Vagina (tissue), 2 donors: ENCODE results near the gene SORCS2. TPM values are rescaled to one million over a fixed set of nuclear protein-coding genes. Genes with fewer than 3 reads are reported as not detected.

Experiments
- DNase-seq, 2 donors: peaks; one replicate each; pipeline ENCODE4 v3.0.0-alpha.2; 2017; ENCODE audit errors: extremely low spot score in 2 of 2
- H3K27ac ChIP-seq: fragments of 200-600 bp; sonication (generic); one replicate; pipeline ENCODE4 v1.5.1; 2019
- H3K27me3 ChIP-seq: fragments of 200-600 bp; sonication (generic); one replicate; pipeline ENCODE4 v1.5.1; 2019
- H3K36me3 ChIP-seq, 2 donors: fragments of 200-600 bp; sonication (generic); one replicate each; pipeline ENCODE4 v1.5.1; 2017 to 2019
- H3K4me1 ChIP-seq: fragments of 200-600 bp; sonication (generic); one replicate; pipeline ENCODE4 v1.5.1; 2019
- H3K4me3 ChIP-seq, 2 donors: fragments of 200-600 bp; sonication (generic); 1 replicate in 1 of 2; 2 replicates in 1 of 2; pipeline ENCODE4 v1.5.1; 2016 to 2019
- H3K9me3 ChIP-seq: fragments of 200-600 bp; sonication (generic); one replicate; pipeline ENCODE4 v1.5.1; 2019
- POLR2A ChIP-seq, 2 donors: fragments of 450-650 bp; IDR thresholded peaks; one replicate each; pipeline ENCODE4 v1.6.1; 2017; ENCODE audit warnings: antibody characterized with exemption in 2 of 2, mild to moderate bottlenecking in 2 of 2, moderate library complexity in 2 of 2
- POLR2AphosphoS5 ChIP-seq, 2 donors: sonication (generic); formaldehyde crosslinking; IDR thresholded peaks; one replicate each; pipeline ENCODE4 v1.9.0; 2017; ENCODE audit warnings: antibody characterized with exemption in 2 of 2, mild to moderate bottlenecking in 2 of 2, low read depth in 1 of 2; ENCODE audit not compliant: insufficient read depth in 1 of 2
- intact Hi-C: fragments of 100-400 bp; cut with DNase I; formaldehyde crosslinking; loops from one replicate; pipeline ENCODE4 v1.15.1; 2023
- total RNA-seq: library from RNA; depleted of rRNA; stranded (reverse); fragments of >200 nt; gene quantifications from one replicate; pipeline ENCODE4 v1.2.3, GENCODE V29; 2016
- TF ChIP-seq, protein P1 (sequence below), 3 experiments: fragments of 450-650 bp in 2 of 3; fragments of 200-600 bp in 1 of 3; sonication (generic) in 1 of 3; IDR thresholded peaks; one replicate each; pipeline ENCODE4 v1.5.1; 2017 to 2019; ENCODE audit warnings: antibody characterized with exemption in 3 of 3, mild to moderate bottlenecking in 2 of 3, moderate library complexity in 2 of 3

SORCS2 gene
- total RNA-seq, 1 donor from 2014 or later: 5.4 TPM

DNA sequence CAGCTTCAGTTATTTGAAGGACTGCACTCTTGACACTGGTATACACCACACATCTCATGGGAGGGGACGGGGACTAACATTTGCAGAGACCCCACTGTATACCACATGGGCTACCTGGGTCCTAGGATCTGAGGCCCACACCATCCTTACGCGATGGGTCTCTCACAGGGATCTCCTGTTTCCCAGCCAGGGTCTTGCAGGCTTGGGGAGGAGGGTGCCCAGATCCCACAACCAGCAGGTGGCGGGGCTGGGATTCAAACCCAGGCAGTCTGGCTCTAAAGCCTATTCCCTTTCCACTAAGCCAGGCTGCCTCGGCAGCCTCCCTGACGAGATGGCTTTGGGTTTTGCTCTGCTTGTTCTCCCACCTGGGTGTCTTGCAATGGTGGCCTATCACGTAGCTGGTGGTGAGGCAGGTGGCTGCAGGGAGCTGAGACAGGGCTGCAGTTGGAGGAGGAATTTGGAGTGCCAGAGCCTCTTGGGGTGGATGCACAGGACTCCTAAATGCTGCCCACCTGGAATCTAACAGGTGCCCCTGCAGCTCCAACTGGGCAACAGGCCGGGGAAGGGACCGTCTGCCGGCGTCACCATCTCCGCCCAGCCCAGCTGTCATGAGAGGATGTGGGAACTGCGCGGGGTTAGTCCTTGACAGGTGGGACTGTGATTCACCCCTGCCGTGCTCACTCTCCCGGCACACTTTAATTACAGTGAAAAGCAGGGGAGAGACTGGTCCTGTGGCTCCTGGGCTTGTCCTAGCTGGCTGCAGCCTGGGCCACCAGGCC is 131.7 kb downstream of the SORCS2 start:
- no peak overlapping the region for H3K4me3 ChIP-seq
- no peaks in the 10 kb centered on the region for H3K27me3 ChIP-seq
- no peaks in the 10 kb centered on the region for H3K36me3 ChIP-seq
- H3K27ac ChIP-seq: no peak overlapping the region
- intact Hi-C loops: no loop called here
- TF ChIP-seq POLR2A (IDR thresholded peaks at IDR 0.05): no peak
- TF ChIP-seq POLR2AphosphoS5 (IDR thresholded peaks at IDR 0.05; ENCODE audit: insufficient read depth in 1 of 2, low read depth in 1 of 2): no peak
- TF ChIP-seq, protein P1, sequence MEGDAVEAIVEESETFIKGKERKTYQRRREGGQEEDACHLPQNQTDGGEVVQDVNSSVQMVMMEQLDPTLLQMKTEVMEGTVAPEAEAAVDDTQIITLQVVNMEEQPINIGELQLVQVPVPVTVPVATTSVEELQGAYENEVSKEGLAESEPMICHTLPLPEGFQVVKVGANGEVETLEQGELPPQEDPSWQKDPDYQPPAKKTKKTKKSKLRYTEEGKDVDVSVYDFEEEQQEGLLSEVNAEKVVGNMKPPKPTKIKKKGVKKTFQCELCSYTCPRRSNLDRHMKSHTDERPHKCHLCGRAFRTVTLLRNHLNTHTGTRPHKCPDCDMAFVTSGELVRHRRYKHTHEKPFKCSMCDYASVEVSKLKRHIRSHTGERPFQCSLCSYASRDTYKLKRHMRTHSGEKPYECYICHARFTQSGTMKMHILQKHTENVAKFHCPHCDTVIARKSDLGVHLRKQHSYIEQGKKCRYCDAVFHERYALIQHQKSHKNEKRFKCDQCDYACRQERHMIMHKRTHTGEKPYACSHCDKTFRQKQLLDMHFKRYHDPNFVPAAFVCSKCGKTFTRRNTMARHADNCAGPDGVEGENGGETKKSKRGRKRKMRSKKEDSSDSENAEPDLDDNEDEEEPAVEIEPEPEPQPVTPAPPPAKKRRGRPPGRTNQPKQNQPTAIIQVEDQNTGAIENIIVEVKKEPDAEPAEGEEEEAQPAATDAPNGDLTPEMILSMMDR (IDR thresholded peaks at IDR 0.05): no peak
- H3K9me3 ChIP-seq: no peaks in the 10 kb centered on the region
- peaks cover 26% of the 10 kb centered on the region for H3K4me1 ChIP-seq
- DNase-seq: no peak

DNA sequence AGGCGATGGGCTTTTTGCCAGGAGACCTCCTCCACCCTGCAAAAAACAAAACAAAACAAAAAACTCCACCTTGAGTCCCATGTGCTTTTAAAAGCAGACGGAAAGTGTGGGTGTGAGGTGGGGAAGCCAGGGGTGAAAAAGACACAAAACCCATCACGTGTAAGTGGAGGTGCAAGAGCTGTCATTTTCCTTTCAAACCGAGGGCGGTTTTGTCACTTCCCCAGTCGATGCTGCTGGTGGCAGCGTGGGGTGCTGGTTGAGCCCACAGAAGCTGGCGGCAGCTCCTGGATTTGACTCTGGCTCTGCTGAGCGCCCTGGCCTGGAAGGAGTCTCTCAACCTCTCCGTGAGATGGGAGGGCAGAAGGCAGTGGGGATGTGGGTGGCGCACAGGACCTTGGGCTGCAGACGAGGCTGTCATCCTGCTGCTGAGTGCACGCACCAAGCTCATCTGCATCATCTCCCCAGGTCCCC is 132.3 kb downstream of the SORCS2 start:
- Histone ChIP-seq H3K36me3 (no peaks in the 10 kb centered on the region), H3K4me3 (no peak overlapping the region), H3K4me1 (peaks cover 30% of the 10 kb centered on the region), H3K9me3 (no peaks in the 10 kb centered on the region), H3K27ac (no peak overlapping the region), H3K27me3 (no peaks in the 10 kb centered on the region)
- no peak for DNase-seq
- TF ChIP-seq POLR2A (IDR thresholded peaks at IDR 0.05) (no peak), POLR2AphosphoS5 (IDR thresholded peaks at IDR 0.05; ENCODE audit: insufficient read depth in 1 of 2, low read depth in 1 of 2) (no peak)
- TF ChIP-seq, protein P1 (IDR thresholded peaks at IDR 0.05): no peak
- intact Hi-C loops: no loop called here

DNA sequence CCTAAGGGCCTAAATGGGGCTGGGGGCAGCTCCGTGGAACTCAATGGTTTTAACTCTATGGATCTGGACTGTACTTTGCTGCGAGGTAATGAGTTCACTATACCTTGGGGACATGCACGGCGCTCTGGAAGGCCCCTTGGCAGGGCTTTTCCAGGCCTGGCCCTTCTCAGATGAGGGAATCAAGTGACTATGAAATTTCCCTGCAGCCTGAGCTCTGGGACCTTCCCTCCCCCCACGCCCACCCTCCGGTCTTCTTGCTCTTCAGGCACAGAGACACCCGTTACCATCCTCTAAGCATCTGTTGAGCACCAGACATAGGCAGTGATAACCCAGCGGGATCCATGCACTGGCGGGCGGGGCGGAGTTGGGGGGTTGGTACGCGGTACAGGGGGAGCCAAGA is 133.2 kb downstream of the SORCS2 start:
- Histone ChIP-seq H3K36me3 (no peaks in the 10 kb centered on the region), H3K27me3 (no peaks in the 10 kb centered on the region), H3K4me3 (no peak overlapping the region), H3K27ac (no peak overlapping the region), H3K9me3 (no peaks in the 10 kb centered on the region), H3K4me1 (peaks cover 30% of the 10 kb centered on the region)
- DNase-seq: no peak
- intact Hi-C loops: no loop called here
- TF ChIP-seq POLR2A (IDR thresholded peaks at IDR 0.05): no peak
- TF ChIP-seq, protein P1 (IDR thresholded peaks at IDR 0.05): no peak
- no peak for TF ChIP-seq POLR2AphosphoS5 (IDR thresholded peaks at IDR 0.05; ENCODE audit: insufficient read depth in 1 of 2, low read depth in 1 of 2)

DNA sequence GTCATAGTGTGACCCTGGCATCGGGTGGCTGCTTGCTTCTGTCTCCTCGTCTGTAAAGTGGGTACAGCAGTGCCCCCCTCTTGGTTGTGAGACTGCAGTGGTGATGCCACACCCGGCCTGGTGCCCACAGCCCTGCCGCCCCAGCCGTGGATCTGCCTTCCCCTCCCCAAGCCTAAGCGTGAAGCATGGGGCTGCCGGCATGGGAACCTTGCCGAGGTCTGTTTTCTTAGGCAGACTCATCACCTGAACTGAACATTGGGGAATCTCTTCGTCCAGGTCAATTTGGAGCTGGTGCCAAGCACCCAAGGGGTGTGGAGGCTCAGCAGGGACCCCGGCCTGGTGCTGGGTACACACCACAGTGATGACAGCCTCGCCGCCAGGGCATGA is 134.0 kb downstream of the SORCS2 start:
- intact Hi-C loops: no loop called here

More for the DNA sequence above, 134.0 kb downstream of the SORCS2 start:
- H3K27me3 ChIP-seq: no peaks in the 10 kb centered on the region
- no peaks in the 10 kb centered on the region for H3K36me3 ChIP-seq
- no peaks in the 10 kb centered on the region for H3K9me3 ChIP-seq
- peaks cover 30% of the 10 kb centered on the region for H3K4me1 ChIP-seq
- TF ChIP-seq, protein P1 (IDR thresholded peaks at IDR 0.05): no peak
- TF ChIP-seq POLR2AphosphoS5 (IDR thresholded peaks at IDR 0.05; ENCODE audit: insufficient read depth in 1 of 2, low read depth in 1 of 2): no peak
- no peak for TF ChIP-seq POLR2A (IDR thresholded peaks at IDR 0.05)
- H3K4me3 ChIP-seq: no peak overlapping the region
- no peak overlapping the region for H3K27ac ChIP-seq
- no peak for DNase-seq
